Measurements from ENCODE around the gene PARD3.

Gene PARD3

DNA sequence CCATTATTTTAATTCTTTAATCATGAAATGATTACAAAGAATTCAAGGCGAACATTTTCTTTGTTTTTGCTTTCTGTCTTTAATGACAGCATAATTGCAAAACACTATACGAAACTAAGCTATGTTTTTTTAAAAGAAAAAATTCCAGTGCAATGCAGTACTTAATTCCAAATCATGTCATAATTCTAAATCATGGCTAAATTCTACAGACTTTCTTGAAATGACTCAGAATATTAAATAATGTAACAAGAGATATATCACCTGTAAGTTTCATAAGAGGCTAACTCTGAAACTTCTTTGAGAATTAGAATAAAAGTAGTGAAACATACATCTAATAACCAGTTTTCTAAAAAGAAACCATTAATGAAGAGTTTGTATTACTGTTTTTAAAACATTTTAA lies 671.6 kb downstream of the PARD3 start:
- DNase-seq (ENCODE audit: low read depth in 2 of 2), result no peak
- TF ChIP-seq, protein P1, sequence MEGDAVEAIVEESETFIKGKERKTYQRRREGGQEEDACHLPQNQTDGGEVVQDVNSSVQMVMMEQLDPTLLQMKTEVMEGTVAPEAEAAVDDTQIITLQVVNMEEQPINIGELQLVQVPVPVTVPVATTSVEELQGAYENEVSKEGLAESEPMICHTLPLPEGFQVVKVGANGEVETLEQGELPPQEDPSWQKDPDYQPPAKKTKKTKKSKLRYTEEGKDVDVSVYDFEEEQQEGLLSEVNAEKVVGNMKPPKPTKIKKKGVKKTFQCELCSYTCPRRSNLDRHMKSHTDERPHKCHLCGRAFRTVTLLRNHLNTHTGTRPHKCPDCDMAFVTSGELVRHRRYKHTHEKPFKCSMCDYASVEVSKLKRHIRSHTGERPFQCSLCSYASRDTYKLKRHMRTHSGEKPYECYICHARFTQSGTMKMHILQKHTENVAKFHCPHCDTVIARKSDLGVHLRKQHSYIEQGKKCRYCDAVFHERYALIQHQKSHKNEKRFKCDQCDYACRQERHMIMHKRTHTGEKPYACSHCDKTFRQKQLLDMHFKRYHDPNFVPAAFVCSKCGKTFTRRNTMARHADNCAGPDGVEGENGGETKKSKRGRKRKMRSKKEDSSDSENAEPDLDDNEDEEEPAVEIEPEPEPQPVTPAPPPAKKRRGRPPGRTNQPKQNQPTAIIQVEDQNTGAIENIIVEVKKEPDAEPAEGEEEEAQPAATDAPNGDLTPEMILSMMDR (IDR thresholded peaks at IDR 0.05; ENCODE audit: low read depth, low read length), result no peak
- H3K4me3 ChIP-seq (replicated peaks in 1 of 2; ENCODE audit: low read depth in 2 of 2, low read length in 2 of 2), result no peak overlapping the region

DNA sequence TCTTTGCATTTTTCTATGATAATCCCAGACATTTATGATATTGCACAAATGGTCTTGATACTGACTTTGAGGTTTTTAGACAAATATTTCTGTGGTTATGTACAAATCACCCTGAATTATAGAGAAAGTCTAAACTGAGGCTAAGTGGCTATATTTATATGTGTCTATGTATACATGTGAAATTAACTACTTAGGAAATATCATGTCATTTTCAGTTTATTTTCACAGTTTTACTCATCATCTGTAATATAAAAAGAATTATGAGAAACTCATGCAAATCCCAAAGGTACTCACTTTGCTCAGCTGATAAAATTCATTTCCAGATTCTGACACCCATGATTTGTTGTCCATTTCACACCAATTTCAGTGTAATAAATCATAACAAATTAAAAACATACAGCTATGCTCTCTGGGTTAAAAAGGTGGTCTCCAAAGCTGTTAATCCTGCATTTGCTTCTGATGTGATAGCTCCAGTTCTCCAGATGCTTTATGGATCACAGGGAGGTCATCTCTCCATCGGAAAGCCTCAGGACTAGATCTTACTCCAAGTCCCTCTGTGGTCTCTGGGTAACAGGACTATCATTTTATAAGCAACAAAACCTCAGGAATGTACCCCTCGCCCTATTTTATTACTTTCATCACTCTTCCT lies 673.9 kb downstream of the PARD3 start:
- TF ChIP-seq, protein P1 (IDR thresholded peaks at IDR 0.05; ENCODE audit: low read depth, low read length), result no peak
- no peak for DNase-seq (ENCODE audit: low read depth in 2 of 2)
- H3K4me3 ChIP-seq (replicated peaks in 1 of 2; ENCODE audit: low read depth in 2 of 2, low read length in 2 of 2), result no peak overlapping the region

DNA sequence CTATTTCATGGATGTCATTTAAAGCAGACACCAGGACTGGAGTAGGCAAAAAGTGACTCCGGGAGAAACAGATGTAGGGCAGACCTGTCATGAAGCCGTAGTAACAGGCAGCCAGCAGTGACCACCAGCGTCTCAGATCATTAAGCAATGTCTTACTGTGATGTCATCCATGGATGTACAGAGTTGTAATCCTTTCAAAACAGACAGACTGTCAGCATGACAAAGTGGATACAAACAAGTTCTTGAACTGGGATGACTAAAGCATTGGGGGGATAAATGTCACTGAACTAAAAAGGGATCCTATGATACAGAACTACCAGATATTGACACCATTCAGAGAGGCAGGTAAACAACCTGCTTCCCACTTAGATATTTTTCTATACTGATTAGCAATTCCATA lies 675.5 kb downstream of the PARD3 start:
- TF ChIP-seq, protein P1 (IDR thresholded peaks at IDR 0.05; ENCODE audit: low read depth, low read length), result no peak
- no peak overlapping the region for H3K4me3 ChIP-seq (replicated peaks in 1 of 2; ENCODE audit: low read depth in 2 of 2, low read length in 2 of 2)
- DNase-seq (ENCODE audit: low read depth in 2 of 2), result peak; percentile 37 to 66

DNA sequence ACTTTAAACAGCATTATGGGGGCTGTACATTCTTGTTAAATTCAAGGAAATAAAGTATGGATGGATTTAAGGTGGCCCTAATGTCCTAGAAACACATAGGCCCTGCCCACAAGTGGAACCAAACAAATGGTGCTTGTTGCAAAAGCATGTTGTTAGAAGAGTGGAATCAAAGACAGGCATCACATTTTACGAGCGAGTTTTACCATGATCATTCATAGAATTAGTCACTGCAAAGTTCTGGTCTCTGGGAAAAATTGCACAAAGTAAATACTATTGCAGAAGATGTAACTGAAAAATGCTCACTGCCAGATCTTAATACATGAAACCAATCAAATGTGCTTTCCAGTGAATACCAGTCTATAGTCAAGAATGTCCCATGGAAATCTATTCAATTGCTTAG lies 677.1 kb downstream of the PARD3 start:
- DNase-seq (ENCODE audit: low read depth in 2 of 2), result peak in 1 of 2 donors; percentile 17
- TF ChIP-seq, protein P1 (IDR thresholded peaks at IDR 0.05; ENCODE audit: low read depth, low read length), result no peak
- H3K4me3 ChIP-seq (replicated peaks in 1 of 2; ENCODE audit: low read depth in 2 of 2, low read length in 2 of 2), result no peak overlapping the region

DNA sequence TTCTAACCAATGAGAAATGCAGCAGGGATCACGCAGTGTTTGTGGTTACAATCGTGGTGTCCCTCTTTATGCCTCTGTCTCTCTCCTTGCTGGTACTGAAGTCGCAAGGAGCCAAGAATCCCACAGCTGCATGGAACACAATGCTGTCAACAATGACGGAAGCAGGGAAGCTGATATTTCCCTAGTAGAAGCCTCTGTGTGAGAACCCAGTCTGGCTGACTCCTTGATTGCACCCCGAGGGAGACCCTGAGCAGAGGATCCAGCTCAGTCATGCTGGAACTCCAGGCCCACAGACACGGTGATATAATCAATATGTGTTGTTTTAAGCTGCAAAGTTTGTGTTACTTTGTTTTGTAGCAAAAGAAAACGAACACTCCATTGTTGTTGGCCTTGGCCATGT lies 677.9 kb downstream of the PARD3 start:
- H3K4me3 ChIP-seq (replicated peaks in 1 of 2; ENCODE audit: low read depth in 2 of 2, low read length in 2 of 2), result no peak overlapping the region
- no peak for DNase-seq (ENCODE audit: low read depth in 2 of 2)
- TF ChIP-seq, protein P1 (IDR thresholded peaks at IDR 0.05; ENCODE audit: low read depth, low read length), result no peak

DNA sequence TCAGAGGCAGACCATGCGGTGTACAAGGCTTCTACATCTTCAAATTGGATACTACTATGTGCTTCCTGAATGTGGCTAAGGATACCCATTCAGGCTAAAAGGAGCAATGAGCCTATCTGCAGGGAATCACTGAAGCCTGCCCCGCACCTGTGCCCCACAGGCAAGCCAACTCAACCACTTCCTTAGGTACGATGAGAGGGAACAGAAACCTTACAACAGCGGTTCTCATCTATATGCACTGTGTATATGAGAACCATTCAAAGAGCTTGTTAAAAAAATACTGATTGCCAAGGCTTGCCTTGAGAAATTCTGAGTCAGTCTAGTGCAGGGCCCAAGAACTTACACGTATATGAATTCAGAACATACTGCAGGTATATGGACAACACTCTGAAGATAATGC lies 679.6 kb downstream of the PARD3 start:
- no peak for DNase-seq (ENCODE audit: low read depth in 2 of 2)

More for the DNA sequence above, 679.6 kb downstream of the PARD3 start:
- no peak overlapping the region for H3K4me3 ChIP-seq (replicated peaks in 1 of 2; ENCODE audit: low read depth in 2 of 2, low read length in 2 of 2)
- TF ChIP-seq, protein P1 (IDR thresholded peaks at IDR 0.05; ENCODE audit: low read depth, low read length), result no peak
